Activated CD8-positive, alpha-beta memory T cell treated with anti-CD3 and anti-CD28 coated beads, Interleukin-2, amount 50 U/mL, for 1 hour (primary cell): ENCODE measurements around the gene RBP5.

ENCODE experiments used
- DNase-seq: peaks from one replicate; pipeline ENCODE4 v3.0.0-alpha.2; 2020; ENCODE audit errors: extremely low read depth

Gene RBP5

DNA sequence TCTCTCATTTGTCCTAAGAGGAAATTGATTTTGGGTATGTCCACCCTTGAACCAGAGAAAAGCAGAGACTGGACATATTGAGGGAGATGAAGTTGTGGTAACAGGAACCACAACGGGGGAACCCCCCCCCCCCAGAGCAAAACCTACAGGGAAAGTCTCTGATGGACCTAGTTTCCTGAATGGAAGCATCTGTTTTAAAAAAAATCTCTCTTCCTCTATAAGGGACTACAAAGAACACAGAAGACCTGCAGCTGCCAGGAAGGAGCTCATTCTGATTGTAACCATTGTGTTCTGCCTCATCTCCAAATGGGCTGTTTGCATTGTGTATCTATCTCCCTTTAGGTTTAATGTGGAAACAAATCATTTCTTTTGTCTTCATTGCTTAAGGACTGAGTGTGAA is 54.7 kb downstream of the RBP5 start:
- DNase-seq = no peak
